ENCODE measurements around the gene DDX23.

Gene DDX23

DNA sequence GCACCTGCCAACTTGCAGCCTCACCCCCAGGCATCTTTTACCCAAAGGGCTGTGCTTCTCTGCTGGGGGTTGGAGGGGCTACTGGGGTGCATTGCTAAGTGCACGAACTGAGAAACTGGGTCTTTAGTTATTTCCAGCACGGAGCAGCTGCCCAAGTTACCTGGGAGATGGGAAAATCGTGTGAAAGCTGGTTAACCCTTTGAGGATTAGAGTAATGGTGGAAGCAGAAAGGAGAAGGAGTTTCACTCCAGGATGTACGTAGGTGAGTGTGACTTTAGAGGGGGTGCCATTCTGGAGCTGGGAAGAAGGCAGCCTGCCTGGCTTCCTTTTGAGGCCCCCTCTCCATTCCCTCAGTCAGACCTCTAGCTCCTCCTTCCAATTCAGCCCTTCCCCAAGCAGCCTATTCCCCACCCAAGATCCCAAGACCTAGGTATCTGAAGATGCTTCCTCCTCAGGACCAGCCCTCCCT, 62.1 kb downstream of the DDX23 start:
- Histone ChIP-seq H2BK120ac (ENCODE audit: low read depth, low read length) (peak overlapping the region; percentile 100), H4K8ac (ENCODE audit: low read length) (peak overlapping the region; percentile 74), H2BK12ac (ENCODE audit: low read length in 2 of 2) (no peak overlapping the region), H3K79me1 (replicated peaks; ENCODE audit: low read length, poor library complexity, severe bottlenecking) (peaks cover 2% of the 10 kb centered on the region), H3K27ac (ENCODE audit: low read length, poor library complexity, severe bottlenecking) (peak overlapping the region; percentile 26), H3K27me3 (ENCODE audit: control insufficient read depth in 1 of 2, insufficient read depth in 1 of 2, low read length in 2 of 2) (no peaks in the 10 kb centered on the region), H3K18ac (ENCODE audit: low read depth in 1 of 2, low read length in 2 of 2) (no peak overlapping the region), H2BK15ac (ENCODE audit: low read depth, poor library complexity, severe bottlenecking) (no peak overlapping the region), H3K23ac (ENCODE audit: low read length in 2 of 2) (no peak overlapping the region), H3K4me2 (ENCODE audit: low read length, poor library complexity, severe bottlenecking) (peak overlapping the region; percentile 24), H3K14ac (ENCODE audit: low read length in 2 of 2) (peak overlapping the region in 1 of 2 experiments; percentile 6), H2BK5ac (ENCODE audit: low read depth, low read length, poor library complexity, severe bottlenecking) (no peak overlapping the region), H3K36me3 (ENCODE audit: control insufficient read depth in 1 of 2, insufficient read depth in 2 of 2, low read depth in 1 of 2, low read length in 2 of 2) (no peaks in the 10 kb centered on the region), H3K4ac (ENCODE audit: low read depth in 1 of 2, low read length in 2 of 2) (no peak overlapping the region), H3K4me1 (ENCODE audit: control insufficient read depth, insufficient read depth, low read depth, low read length) (peaks cover 24% of the 10 kb centered on the region), H3K9me3 (ENCODE audit: control insufficient read depth, low read length) (no peaks in the 10 kb centered on the region), H3K9ac (ENCODE audit: low read length) (peak overlapping the region; percentile 11), H3K4me3 (ENCODE audit: insufficient read depth in 1 of 2, low read depth in 1 of 2, low read length in 2 of 2) (peak overlapping the region in 1 of 2 experiments; percentile 79), H2AFZ (ENCODE audit: low read depth, low read length) (no peak overlapping the region), H2AK5ac (ENCODE audit: low read length, severe bottlenecking) (peak overlapping the region; percentile 33), H4K91ac (ENCODE audit: low read length) (no peak overlapping the region)
- no peak for DNase-seq
- 14% methylated on average over 4 of the region's 4 CpGs for WGBS

DNA sequence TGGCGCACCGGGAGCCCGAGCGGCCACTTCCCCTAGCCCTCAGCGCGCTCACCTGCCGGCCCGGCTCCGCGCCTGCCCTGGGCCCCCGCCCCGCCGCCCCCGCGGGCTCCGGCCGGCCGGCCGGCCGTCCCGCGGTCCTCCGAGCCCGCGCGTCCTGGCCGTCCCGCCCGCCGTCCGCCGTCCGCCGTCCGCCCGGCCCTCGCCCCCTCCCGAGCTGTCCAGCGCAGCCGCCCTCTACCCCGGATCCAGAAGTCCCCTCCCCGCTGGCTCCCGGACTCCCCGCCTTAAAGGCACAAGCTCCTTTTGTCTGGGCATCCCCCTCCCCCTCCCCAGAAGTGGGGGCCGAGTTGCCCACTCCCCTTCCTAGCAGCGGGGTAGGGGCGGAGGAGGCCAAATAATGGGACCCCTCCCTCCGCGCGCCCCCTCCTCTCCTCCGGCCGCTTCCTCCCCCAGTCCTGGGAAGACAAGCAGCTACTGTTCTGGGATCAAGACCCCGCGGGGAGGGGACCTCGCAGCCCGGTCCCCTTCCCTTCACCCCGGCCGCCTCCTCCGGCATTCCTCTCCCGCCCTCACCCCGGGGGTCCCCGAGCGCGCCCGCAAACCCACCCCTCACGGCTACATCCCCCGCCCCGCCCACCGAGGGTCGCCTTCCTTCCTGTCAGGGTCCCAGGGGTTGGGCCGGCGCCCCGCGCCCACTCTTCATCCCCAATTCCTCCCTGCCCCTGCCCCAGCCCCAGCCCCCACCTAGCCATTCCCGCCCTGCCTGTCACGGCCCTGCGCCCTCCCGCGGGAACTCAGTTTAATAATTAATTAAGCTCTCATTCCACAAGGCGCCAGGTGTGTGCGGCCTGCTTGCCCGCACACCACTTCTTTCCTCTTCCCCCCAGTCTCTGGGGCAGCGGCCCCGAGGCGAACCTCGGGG, 62.8 kb downstream of the DDX23 start, which contains the start of gene ADCY6:
TSS of gene ADCY6 (minus strand) at position 236 of the 922 bp plus-strand sequence. CDS start 5,655 bp downstream, outside the sequence.
- Histone ChIP-seq H3K79me1 (replicated peaks; ENCODE audit: low read length, poor library complexity, severe bottlenecking) (peaks cover 2% of the 10 kb centered on the region), H3K9me3 (ENCODE audit: control insufficient read depth, low read length) (no peaks in the 10 kb centered on the region), H3K14ac (ENCODE audit: low read length in 2 of 2) (peak within 1 kb of the TSS; percentile 94 to 98), H2AFZ (ENCODE audit: low read depth, low read length) (peak within 1 kb of the TSS; percentile 96), H3K4me3 (ENCODE audit: insufficient read depth in 1 of 2, low read depth in 1 of 2, low read length in 2 of 2) (peak within 1 kb of the TSS; percentile 80 to 91), H3K27ac (ENCODE audit: low read length, poor library complexity, severe bottlenecking) (peak within 1 kb of the TSS; percentile 68), H2AK5ac (ENCODE audit: low read length, severe bottlenecking) (peak within 1 kb of the TSS; percentile 41), H3K27me3 (ENCODE audit: control insufficient read depth in 1 of 2, insufficient read depth in 1 of 2, low read length in 2 of 2) (no peaks in the 10 kb centered on the region), H2BK15ac (ENCODE audit: low read depth, poor library complexity, severe bottlenecking) (peak within 1 kb of the TSS; percentile 95), H3K9ac (ENCODE audit: low read length) (peak within 1 kb of the TSS; percentile 91), H3K36me3 (ENCODE audit: control insufficient read depth in 1 of 2, insufficient read depth in 2 of 2, low read depth in 1 of 2, low read length in 2 of 2) (no peaks in the 10 kb centered on the region), H3K18ac (ENCODE audit: low read depth in 1 of 2, low read length in 2 of 2) (peak within 1 kb of the TSS; percentile 99), H3K4me1 (ENCODE audit: control insufficient read depth, insufficient read depth, low read depth, low read length) (peaks cover 24% of the 10 kb centered on the region), H3K4me2 (ENCODE audit: low read length, poor library complexity, severe bottlenecking) (peak within 1 kb of the TSS; percentile 96), H2BK120ac (ENCODE audit: low read depth, low read length) (peak within 1 kb of the TSS; percentile 100), H4K91ac (ENCODE audit: low read length) (peak within 1 kb of the TSS; percentile 97), H3K23ac (ENCODE audit: low read length in 2 of 2) (peak within 1 kb of the TSS; percentile 37 to 81), H4K8ac (ENCODE audit: low read length) (peak within 1 kb of the TSS; percentile 97), H2BK5ac (ENCODE audit: low read depth, low read length, poor library complexity, severe bottlenecking) (peak within 1 kb of the TSS; percentile 90), H2BK12ac (ENCODE audit: low read length in 2 of 2) (peak within 1 kb of the TSS in 1 of 2 experiments; percentile 85), H3K4ac (ENCODE audit: low read depth in 1 of 2, low read length in 2 of 2) (peak within 1 kb of the TSS; percentile 93 to 99)
- DNase-seq: peak; percentile 80
- under 1% methylated on average over 80 of the region's 86 CpGs for WGBS

DNA sequence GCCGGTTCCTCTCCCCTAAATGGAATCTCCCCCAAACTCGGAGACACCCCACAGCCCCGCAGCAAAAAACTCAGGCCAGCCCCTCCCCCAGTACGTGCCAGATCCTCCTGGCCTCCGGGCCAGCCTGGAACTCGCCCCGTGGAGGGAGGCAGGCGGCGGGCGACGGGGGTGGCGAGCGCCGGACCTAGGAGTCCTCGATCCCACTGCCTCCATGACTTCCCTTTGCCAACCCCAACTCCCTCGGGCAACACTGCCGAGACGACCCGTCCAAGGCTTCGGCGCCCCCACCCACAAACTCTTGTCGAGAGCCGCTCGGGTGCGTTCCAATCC, 63.5 kb downstream of the DDX23 start:
- Histone ChIP-seq H2BK5ac (ENCODE audit: low read depth, low read length, poor library complexity, severe bottlenecking) (peak overlapping the region; percentile 83), H2BK120ac (ENCODE audit: low read depth, low read length) (peak overlapping the region; percentile 100), H3K4me2 (ENCODE audit: low read length, poor library complexity, severe bottlenecking) (peak overlapping the region; percentile 86), H3K27ac (ENCODE audit: low read length, poor library complexity, severe bottlenecking) (peak overlapping the region; percentile 16), H3K4me3 (ENCODE audit: insufficient read depth in 1 of 2, low read depth in 1 of 2, low read length in 2 of 2) (peak overlapping the region; percentile 80 to 91), H3K9ac (ENCODE audit: low read length) (peak overlapping the region; percentile 91), H4K91ac (ENCODE audit: low read length) (peak overlapping the region; percentile 11), H3K4ac (ENCODE audit: low read depth in 1 of 2, low read length in 2 of 2) (peak overlapping the region; percentile 66 to 94), H3K18ac (ENCODE audit: low read depth in 1 of 2, low read length in 2 of 2) (peak overlapping the region; percentile 69 to 96), H3K4me1 (ENCODE audit: control insufficient read depth, insufficient read depth, low read depth, low read length) (peaks cover 24% of the 10 kb centered on the region), H2BK12ac (ENCODE audit: low read length in 2 of 2) (peak overlapping the region in 1 of 2 experiments; percentile 84), H3K9me3 (ENCODE audit: control insufficient read depth, low read length) (no peaks in the 10 kb centered on the region), H3K27me3 (ENCODE audit: control insufficient read depth in 1 of 2, insufficient read depth in 1 of 2, low read length in 2 of 2) (no peaks in the 10 kb centered on the region), H2AFZ (ENCODE audit: low read depth, low read length) (no peak overlapping the region), H3K23ac (ENCODE audit: low read length in 2 of 2) (peak overlapping the region in 1 of 2 experiments; percentile 5), H3K36me3 (ENCODE audit: control insufficient read depth in 1 of 2, insufficient read depth in 2 of 2, low read depth in 1 of 2, low read length in 2 of 2) (no peaks in the 10 kb centered on the region), H4K8ac (ENCODE audit: low read length) (peak overlapping the region; percentile 67), H2BK15ac (ENCODE audit: low read depth, poor library complexity, severe bottlenecking) (peak overlapping the region; percentile 95), H2AK5ac (ENCODE audit: low read length, severe bottlenecking) (no peak overlapping the region), H3K79me1 (replicated peaks; ENCODE audit: low read length, poor library complexity, severe bottlenecking) (peaks cover 2% of the 10 kb centered on the region), H3K14ac (ENCODE audit: low read length in 2 of 2) (peak overlapping the region in 1 of 2 experiments; percentile 98)
- DNase-seq: no peak
- 0% methylated on average over 16 of the region's 25 CpGs for WGBS
